Measurements from ENCODE around the gene SHC3.

DNA sequence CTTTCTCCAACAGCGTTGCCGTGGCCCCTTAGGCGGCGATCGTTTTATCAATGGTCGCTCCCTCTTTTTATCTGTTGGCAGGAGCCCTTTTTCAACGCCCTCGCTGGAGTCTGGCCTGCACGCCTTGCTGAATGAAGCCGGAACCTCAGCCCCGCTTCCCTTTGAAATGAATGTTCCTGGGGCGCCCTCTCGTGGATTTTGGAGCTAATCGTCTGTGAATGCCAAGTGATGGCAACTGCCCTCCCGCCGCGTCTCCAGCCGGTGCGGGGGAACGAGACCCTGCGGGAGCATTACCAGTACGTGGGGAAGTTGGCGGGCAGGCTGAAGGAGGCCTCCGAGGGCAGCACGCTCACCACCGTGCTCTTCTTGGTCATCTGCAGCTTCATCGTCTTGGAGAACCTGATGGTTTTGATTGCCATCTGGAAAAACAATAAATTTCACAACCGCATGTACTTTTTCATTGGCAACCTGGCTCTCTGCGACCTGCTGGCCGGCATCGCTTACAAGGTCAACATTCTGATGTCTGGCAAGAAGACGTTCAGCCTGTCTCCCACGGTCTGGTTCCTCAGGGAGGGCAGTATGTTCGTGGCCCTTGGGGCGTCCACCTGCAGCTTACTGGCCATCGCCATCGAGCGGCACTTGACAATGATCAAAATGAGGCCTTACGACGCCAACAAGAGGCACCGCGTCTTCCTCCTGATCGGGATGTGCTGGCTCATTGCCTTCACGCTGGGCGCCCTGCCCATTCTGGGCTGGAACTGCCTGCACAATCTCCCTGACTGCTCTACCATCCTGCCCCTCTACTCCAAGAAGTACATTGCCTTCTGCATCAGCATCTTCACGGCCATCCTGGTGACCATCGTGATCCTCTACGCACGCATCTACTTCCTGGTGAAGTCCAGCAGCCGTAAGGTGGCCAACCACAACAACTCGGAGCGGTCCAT is 177.4 kb downstream of the SHC3 start:
- TF ChIP-seq POLR2A (IDR thresholded peaks at IDR 0.05): no peak
- TF ChIP-seq, protein P1, sequence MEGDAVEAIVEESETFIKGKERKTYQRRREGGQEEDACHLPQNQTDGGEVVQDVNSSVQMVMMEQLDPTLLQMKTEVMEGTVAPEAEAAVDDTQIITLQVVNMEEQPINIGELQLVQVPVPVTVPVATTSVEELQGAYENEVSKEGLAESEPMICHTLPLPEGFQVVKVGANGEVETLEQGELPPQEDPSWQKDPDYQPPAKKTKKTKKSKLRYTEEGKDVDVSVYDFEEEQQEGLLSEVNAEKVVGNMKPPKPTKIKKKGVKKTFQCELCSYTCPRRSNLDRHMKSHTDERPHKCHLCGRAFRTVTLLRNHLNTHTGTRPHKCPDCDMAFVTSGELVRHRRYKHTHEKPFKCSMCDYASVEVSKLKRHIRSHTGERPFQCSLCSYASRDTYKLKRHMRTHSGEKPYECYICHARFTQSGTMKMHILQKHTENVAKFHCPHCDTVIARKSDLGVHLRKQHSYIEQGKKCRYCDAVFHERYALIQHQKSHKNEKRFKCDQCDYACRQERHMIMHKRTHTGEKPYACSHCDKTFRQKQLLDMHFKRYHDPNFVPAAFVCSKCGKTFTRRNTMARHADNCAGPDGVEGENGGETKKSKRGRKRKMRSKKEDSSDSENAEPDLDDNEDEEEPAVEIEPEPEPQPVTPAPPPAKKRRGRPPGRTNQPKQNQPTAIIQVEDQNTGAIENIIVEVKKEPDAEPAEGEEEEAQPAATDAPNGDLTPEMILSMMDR (IDR thresholded peaks at IDR 0.05): peak; percentile 70 to 92 (median 82)
